Measurements from ENCODE around the gene GNG13. TPM values are rescaled to one million over a fixed set of nuclear protein-coding genes. Genes with fewer than 3 reads are reported as not detected.

GNG13 gene
- total and polyA plus RNA-seq, 2 of the 4 experiments (the other 2 are of a cell fraction) = not detected

DNA sequence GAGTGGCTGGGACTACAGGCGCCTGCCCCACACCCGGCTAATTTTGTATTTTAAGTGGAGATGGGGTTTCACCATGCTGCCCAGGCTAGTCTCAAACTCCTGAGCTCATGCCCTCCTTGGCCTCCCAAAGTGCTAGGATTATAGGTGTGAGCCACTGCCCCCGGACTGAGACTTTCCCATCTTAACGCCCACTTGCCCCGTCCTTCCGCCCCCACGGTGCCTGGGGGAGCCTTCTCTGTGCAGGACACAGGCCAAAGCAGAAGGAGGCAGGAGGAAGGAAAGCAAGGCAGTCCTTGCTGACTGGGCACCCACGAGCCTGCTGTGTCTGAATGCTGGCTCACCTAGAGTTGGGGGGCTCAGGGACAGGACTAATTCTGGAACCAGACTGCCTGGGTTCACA lies 17.6 kb upstream of the GNG13 start:
- no peak overlapping the region for H2BK15ac ChIP-seq (ENCODE audit: low read depth, low read length)
- no peak overlapping the region for H3K14ac ChIP-seq (replicated peaks; ENCODE audit: low read depth, low read length)
- H3K27ac ChIP-seq (ENCODE audit: insufficient read depth, low read length) = no peak overlapping the region
- H3K9me1 ChIP-seq (ENCODE audit: insufficient read depth, low read length) = no peaks in the 10 kb centered on the region
- H3K18ac ChIP-seq (ENCODE audit: low read depth, low read length) = no peak overlapping the region
- no peak overlapping the region for H4K91ac ChIP-seq (ENCODE audit: insufficient read depth, low read depth, low read length)
- H2BK120ac ChIP-seq (ENCODE audit: low read depth, low read length) = no peak overlapping the region
- H3K9me3 ChIP-seq (ENCODE audit: control insufficient read depth, insufficient read depth, low read length) = no peaks in the 10 kb centered on the region; the same call in 1 of the 2 replicates
- no peak overlapping the region for H4K8ac ChIP-seq (ENCODE audit: low read depth in 2 of 2, low read length in 2 of 2)
- 69% methylated on average over 4 of the region's 8 CpGs; no CpG with 5 or more reads in 1 of the 2 experiments for WGBS, 2 experiments (ENCODE audit: extremely low coverage in 2 of 2, insufficient read length in 1 of 2)
- in situ Hi-C loops (cut with MboI; ENCODE audit: low sequenced_read_pairs) (loop anchor here (25.0 kb wide), 1 partner anchor 394 kb away; no protein-coding TSS in a partner anchor), intact Hi-C loops (cut with micrococcal nuclease) (no loop called here), dilution Hi-C loops (cut with HindIII; ENCODE audit: low sequenced_read_pairs, unreplicated experiment) (no loop called here)
- H3K36me3 ChIP-seq (ENCODE audit: control insufficient read depth, insufficient read depth, low read length) = no peaks in the 10 kb centered on the region
- H3K56ac ChIP-seq (ENCODE audit: extremely low read depth, insufficient read depth, low read length) = no peak overlapping the region
- no peak overlapping the region for H3K9ac ChIP-seq (ENCODE audit: low read depth, low read length)
- ATAC-seq (ENCODE audit: low read depth) (no peak), DNase-seq (no peak)
- no TSS peak for BruUV-seq (replicated peaks)
- H4K5ac ChIP-seq (ENCODE audit: low read depth, low read length) = no peak overlapping the region
- peaks cover 2% of the 10 kb centered on the region; the same call in 1 of the 2 replicates for H3K4me1 ChIP-seq (ENCODE audit: control insufficient read depth, insufficient read depth, low read length)
- no peak overlapping the region for H3K4me2 ChIP-seq (ENCODE audit: low read depth, low read length)
- peaks cover 24% of the 10 kb centered on the region for H3K27me3 ChIP-seq (ENCODE audit: control insufficient read depth, insufficient read depth, low read length)
- H3K23ac ChIP-seq (ENCODE audit: low read depth, low read length) = no peak overlapping the region
- H3K79me1 ChIP-seq (ENCODE audit: low read depth in 1 of 2, low read length in 2 of 2) = no peaks in the 10 kb centered on the region
- ChIA-PET CTCF (no interaction called here), POLR2A (ENCODE audit: unreplicated experiment) (no interaction called here)
- H3K4me3 ChIP-seq (ENCODE audit: insufficient read depth, low read depth, low read length) = no peak overlapping the region
- H4K20me1 ChIP-seq (ENCODE audit: insufficient read depth, low read length) = no peaks in the 10 kb centered on the region
- no peak overlapping the region for H2AFZ ChIP-seq (replicated peaks; ENCODE audit: low read length, poor library complexity)
- H2AK9ac ChIP-seq (replicated peaks; ENCODE audit: low read depth, low read length, poor library complexity) = no peak overlapping the region
- no peak overlapping the region for H3K4ac ChIP-seq (ENCODE audit: low read depth, low read length)
- no peak overlapping the region for H2AK5ac ChIP-seq (ENCODE audit: low read depth, low read length)
- H2BK5ac ChIP-seq (ENCODE audit: low read depth, low read length, poor library complexity, severe bottlenecking) = no peak overlapping the region
- no peak overlapping the region for H2BK20ac ChIP-seq (ENCODE audit: low read depth, low read length)
- TF ChIP-seq, protein P1, sequence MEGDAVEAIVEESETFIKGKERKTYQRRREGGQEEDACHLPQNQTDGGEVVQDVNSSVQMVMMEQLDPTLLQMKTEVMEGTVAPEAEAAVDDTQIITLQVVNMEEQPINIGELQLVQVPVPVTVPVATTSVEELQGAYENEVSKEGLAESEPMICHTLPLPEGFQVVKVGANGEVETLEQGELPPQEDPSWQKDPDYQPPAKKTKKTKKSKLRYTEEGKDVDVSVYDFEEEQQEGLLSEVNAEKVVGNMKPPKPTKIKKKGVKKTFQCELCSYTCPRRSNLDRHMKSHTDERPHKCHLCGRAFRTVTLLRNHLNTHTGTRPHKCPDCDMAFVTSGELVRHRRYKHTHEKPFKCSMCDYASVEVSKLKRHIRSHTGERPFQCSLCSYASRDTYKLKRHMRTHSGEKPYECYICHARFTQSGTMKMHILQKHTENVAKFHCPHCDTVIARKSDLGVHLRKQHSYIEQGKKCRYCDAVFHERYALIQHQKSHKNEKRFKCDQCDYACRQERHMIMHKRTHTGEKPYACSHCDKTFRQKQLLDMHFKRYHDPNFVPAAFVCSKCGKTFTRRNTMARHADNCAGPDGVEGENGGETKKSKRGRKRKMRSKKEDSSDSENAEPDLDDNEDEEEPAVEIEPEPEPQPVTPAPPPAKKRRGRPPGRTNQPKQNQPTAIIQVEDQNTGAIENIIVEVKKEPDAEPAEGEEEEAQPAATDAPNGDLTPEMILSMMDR (conservative IDR thresholded peaks at IDR 0.05; ENCODE audit: low read depth, low read length) = no peak
- TF ChIP-seq, protein P2, sequence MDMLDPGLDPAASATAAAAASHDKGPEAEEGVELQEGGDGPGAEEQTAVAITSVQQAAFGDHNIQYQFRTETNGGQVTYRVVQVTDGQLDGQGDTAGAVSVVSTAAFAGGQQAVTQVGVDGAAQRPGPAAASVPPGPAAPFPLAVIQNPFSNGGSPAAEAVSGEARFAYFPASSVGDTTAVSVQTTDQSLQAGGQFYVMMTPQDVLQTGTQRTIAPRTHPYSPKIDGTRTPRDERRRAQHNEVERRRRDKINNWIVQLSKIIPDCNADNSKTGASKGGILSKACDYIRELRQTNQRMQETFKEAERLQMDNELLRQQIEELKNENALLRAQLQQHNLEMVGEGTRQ (IDR thresholded peaks at IDR 0.05; ENCODE audit: low read depth, low read length) = no peak
- TF ChIP-seq MXI1 (IDR thresholded peaks at IDR 0.05; ENCODE audit: borderline replicate concordance, low read depth, low read length) = no peak
- no peak for TF ChIP-seq FOS (IDR thresholded peaks at IDR 0.05; ENCODE audit: low read depth, low read length)
- TF ChIP-seq RFX5 (IDR thresholded peaks at IDR 0.05; ENCODE audit: low read depth, low read length) = no peak
- TF ChIP-seq RCOR1 (IDR thresholded peaks at IDR 0.05; ENCODE audit: insufficient replicate concordance, low read length) = no peak

Measured in IMR-90 (cell line).